ENCODE measurements around the gene WDR35.
"Not testable (repeated sequence)": the region's sequence is repeated elsewhere in the genome, so short reads cannot be mapped to it uniquely, and the experiment has no call there.

WDR35 gene

DNA sequence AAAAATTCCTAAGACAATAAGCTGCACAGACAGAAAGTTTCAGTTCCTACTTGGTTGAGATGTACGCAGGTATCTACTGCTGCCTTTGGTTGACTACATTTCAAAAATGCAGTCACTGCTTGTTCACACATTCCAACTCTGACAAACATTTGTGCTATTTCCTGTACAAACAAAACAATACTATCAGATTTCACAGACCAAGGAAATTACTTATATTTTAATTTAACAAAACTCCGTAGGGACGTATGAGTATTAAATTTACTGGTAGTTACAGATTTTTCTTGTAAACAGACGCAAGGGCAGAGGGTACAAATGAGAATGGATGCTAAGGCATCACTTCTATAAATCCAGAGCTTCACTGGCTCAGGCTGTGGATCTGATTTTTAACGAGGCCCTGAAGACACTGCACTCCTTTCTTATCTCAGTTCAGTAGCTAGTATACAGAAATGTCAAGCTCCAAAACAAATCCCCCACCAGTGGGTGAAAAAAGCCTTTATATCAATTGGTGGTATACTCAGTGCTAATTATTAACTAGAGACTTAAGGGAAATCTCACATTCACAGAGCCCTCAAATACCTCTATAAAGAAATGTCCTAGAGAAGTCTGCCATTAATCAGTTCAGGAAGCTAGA, 56.4 kb downstream of the WDR35 start:
- no peak for DNase-seq

DNA sequence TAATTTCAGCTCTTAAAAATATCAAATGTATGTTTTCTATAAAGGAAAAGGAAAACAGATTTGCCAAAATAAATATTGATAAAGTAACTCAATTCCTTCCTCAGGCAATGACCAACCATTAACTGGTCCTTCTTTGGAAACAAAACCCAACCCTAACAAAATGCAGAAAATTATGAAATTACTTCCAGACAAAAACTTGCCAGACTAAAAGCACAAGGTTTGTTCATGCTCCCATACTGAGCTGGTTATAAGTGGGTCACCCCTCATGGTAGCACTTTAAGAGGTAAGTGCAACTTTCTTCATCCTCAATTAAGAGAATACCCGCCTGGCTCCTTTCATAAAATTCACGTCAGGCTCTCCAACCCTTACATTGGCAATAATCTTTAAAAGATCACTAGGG, 57.0 kb downstream of the WDR35 start:
- DNase-seq = no peak

DNA sequence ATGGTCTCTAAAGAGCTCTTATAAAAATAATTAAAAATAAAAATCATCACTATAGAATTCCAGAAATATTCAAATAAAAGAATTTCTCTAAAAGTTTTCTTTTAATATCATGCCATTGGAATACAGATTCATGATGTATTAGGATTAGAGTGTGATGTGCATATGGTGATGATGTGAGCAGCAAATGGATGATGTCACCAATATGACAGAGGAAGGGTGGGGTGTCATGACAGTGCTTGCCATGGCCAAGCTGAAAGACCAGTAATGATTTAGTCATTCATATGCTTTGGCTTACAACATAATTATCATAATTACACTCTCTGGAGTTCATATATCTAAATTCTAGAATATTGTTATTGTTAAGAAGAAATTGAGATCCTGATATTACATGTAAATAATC, 60.7 kb downstream of the WDR35 start:
- DNase-seq = no peak

GRCh38 chr2:19927816-19928215, 62.1 kb downstream of the WDR35 start:
- DNase-seq = not testable (repeated sequence)

- not testable (repeated sequence) for DNase-seq
Observed at GRCh38 chr2:19924526-19924925, 65.4 kb downstream of the WDR35 start.

DNA sequence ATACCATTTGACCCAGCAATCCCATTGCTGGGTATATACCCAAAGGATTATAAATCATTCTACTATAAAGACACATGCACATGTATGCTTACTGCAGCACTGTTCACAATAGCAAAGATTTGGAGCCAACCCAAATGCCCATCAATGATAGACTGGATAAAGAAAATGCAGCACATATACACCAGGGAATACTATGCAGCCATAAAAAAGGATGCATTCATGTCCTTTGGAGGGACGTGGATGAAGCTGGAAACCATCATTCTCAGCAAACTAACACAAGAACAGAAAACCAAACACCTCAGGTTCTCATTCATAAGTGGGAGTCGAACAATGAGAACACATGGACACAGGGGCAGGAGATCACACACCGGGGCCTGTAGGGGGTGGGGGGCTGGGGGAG, 67.7 kb downstream of the WDR35 start:
- DNase-seq = not testable (repeated sequence)

- no peak for DNase-seq
Observed at GRCh38 chr2:19916385-19916950, 73.4 kb downstream of the WDR35 start.

- no peak for DNase-seq
Observed at GRCh38 chr2:19914266-19914975, 75.5 kb downstream of the WDR35 start.

DNA sequence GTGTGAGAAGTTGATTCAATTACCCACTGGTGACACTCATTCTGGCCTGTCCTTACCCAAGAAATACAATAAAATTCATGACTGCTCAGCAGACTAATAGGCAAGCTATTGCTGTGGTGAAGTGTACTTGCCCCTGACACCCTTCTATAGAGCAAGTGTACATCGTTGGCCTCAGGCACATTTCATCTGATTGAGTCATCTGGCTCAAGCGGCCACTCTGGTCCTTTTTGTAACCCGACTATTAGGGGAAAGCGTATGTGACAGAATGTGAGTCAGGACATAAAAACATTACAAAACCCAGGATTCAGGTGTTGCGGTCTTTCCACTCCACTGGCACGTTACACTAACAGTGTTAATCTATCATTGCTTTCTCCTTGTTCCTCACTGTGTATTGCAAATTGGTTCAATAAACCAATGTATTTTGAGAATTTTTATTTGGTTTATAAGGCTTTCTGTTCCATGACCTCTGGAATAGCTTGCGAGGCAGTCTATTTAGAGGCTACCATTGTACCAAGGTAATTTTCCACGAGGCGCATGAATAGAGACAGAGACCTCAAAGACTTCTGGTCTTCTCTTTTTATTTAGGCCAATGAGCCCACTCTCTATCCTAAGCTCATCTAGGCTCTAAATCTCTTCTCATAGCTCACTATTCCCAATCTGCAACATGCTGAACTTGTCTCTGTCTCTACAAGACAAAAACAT, 77.9 kb downstream of the WDR35 start:
- DNase-seq = no peak

DNA sequence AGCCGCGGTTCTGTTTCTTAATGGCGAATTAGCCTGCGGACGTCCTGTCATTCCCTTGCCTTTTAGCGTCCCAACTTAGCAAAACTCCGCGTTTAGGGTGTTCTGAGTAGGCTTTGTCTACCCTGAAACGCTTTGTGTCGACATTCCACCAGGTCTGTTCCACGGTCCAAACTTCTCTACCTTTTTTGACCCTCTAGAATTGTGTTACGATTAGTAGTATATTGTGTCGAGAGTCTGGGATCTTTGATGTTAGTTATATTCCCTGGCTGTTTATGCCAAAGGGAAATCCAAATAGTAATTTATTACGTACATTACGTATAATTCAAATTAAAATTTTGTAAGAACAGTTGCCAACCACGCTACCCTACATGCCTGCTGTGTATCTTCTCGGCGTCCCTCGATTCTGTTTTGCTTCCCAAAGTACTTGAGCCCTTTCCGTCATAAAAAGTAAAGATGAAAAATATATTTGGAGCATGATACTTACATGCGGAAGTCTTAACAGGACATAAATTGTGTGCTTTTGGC, 87.6 kb downstream of the WDR35 start:
- no peak for DNase-seq

DNA sequence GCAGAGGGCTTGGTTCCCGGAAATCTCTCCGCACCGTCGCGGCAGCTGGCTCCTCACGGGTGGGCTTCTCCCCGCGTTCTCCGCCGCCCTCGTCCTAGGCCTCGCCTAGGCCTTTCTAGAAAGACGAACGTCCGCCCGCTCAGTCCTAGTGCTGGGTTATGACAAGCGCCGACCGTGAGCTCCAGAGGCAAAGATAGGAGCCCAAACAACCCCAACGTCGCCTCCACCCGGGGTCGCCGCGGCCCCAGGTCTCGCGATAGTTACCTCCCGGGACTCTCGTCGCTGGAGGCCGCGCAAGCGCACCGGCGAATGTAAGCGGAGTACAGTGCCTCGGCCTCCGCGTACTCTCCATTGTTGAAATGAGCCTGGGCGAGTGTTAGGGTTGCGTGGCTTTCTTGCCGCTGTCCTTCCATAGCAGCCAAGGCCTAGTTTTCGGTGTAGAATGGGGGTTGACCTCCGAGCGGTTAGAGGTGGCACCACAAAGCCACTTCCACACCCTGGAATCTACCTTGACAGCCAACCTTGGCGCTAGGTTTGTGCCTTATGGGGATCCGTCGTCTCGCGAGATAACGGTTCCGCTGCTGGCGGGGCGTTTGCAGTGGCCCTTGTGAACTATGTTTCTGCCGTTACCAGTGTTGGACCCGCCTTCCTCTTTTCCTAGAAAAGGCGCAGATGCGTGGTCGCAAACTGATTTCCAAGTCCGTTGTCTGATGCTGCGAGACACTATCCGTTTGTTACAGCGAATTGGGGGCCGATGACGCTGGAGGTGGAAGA, 88.3 kb downstream of the WDR35 start, which contains the start of gene TTC32:
Gene TTC32 (minus strand): TSS at position 542 of the 774 bp plus-strand sequence. CDS start 129 bp downstream, at position 413.
- peak; percentile 74 for DNase-seq

- DNase-seq = no peak
Observed at GRCh38 chr2:19900931-19901441, 88.9 kb downstream of the WDR35 start.

GRCh38 chr2:19899985-19900930, 89.6 kb downstream of the WDR35 start:
- no peak for DNase-seq

- DNase-seq = no peak
Observed at GRCh38 chr2:19898592-19899329, 91.1 kb downstream of the WDR35 start.

DNA sequence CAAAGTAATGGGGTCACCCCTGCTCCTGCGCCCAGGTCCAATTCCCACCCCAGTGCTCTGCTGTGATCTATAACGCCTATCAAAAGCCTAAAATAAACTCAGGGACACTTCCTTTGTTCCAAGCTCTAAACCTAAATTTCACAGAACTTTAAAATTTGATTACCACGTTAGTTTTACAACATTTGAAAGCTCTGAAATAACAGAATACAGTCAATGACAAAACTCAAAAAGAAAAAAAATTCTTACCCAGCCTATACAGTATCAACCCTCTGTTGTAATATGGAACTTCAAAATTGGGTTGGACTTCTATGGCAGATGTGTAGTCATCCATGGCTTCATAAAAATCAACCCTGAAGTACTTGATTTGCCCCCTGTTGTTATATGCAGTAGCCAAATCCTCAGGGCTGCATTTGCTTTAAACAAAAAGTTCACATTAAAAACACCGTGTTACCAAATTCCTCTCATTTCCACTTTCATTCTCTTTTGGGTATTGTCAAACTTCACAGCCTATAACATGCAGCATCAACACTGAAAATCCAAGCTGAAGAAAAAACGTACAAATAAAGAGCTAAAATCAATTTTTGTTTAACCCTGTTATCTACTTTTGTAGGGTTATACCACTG, 92.2 kb downstream of the WDR35 start:
- no peak for DNase-seq

DNA sequence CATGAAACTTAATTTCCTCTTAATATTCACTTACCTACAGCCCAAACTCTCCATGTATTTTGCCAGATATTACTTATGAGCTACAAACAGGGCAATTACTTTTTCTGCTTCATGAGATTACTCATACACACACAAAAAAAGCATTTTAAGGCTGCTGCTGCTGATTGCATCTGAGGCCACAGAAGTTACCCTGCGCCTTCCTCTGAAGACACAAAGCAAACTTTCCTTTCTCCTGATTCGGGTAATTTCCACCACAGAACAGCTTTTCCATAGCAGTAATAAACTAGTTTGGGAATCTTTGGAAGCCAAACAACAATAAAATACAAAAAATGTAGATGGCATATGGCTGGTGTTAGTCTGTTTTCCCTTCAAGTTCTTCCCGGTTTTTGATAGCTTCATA, 94.4 kb downstream of the WDR35 start:
- no peak for DNase-seq

- DNase-seq = no peak
Observed at GRCh38 chr2:19894134-19894792, 95.6 kb downstream of the WDR35 start.

- DNase-seq = no peak
Observed at GRCh38 chr2:19893520-19894133, 96.3 kb downstream of the WDR35 start.

- not testable (repeated sequence) for DNase-seq
Observed at GRCh38 chr2:19891971-19892370, 97.9 kb downstream of the WDR35 start.

Measured in 8988T (cell line).